Gastroesophageal sphincter (tissue), 3 donors: ENCODE results near the gene TMEM106C.

Experiments
- CTCF ChIP-seq, 4 experiments: fragments of 200-600 bp in 2 of 4; fragments of 450-650 bp in 2 of 4; sonication (generic) in 1 of 4; IDR thresholded peaks; one replicate each; pipeline ENCODE4 v1.5.1; 2017 to 2019; ENCODE audit warnings: antibody characterized with exemption in 4 of 4, mild to moderate bottlenecking in 2 of 4, moderate library complexity in 2 of 4
- POLR2A ChIP-seq, 2 donors: fragments of 450-650 bp; IDR thresholded peaks; one replicate each; pipeline ENCODE4 v1.6.1; 2017; ENCODE audit warnings: antibody characterized with exemption in 2 of 2, mild to moderate bottlenecking in 2 of 2, moderate library complexity in 1 of 2

- TF ChIP-seq CTCF (IDR thresholded peaks at IDR 0.05) (no peak), POLR2A (IDR thresholded peaks at IDR 0.05) (no peak)
Observed at GRCh38 chr12:47943623-47944340, 19.6 kb upstream of the TMEM106C start.
